ENCODE data around the gene SLC9A7. TPM values are rescaled to one million over a fixed set of nuclear protein-coding genes. Genes with fewer than 3 reads are reported as not detected.

The SLC9A7 gene
- total and polyA plus RNA-seq, 2 of the 13 experiments (the other 11 are each of a cell fraction or from before 2014, with no cell fraction given): 5.8 to 7.2 TPM

DNA sequence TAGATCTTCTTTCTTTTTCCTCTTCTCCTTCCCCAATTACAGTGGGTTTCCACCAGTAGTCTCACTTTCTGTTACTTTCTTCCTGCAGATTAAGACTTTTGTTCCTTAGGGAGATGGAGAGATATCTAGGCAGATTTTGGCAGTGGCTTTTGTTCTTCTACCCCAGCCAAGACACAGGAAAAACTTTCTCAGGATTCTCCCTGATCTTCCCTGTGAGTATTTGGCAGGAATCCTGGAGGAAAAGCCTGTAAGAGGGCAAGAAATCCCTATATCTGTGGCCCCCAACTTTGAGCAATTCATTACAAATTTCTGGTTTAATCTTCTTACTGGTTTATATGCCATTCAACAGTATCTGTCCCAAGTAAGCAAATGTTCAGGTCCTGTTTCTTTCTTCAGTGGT, 21.9 kb downstream of the SLC9A7 start:
- no peak for FAIRE-seq
- H3K36me3 ChIP-seq (replicated peaks in 1 of 2; ENCODE audit: control insufficient read depth in 1 of 2, insufficient read depth in 2 of 2, low read length in 2 of 2): no peaks in the 10 kb centered on the region
- peaks cover 9% of the 10 kb centered on the region; the same call in 1 of the 2 replicates for H3K4me1 ChIP-seq (ENCODE audit: insufficient read depth, low read length)
- no peak overlapping the region for H3K27ac ChIP-seq (ENCODE audit: extremely low read length, insufficient read depth, low read length)
- no peak overlapping the region for H3K9ac ChIP-seq (ENCODE audit: insufficient read depth, low read depth, low read length)
- no peak for ATAC-seq
- peaks cover 4% of the 10 kb centered on the region for H3K79me2 ChIP-seq (ENCODE audit: insufficient read depth, low read length)
- no peak overlapping the region for H3K4me3 ChIP-seq (replicated peaks in 1 of 3; ENCODE audit: insufficient read depth in 1 of 3, low read depth in 2 of 3, low read length in 3 of 3)
- in situ Hi-C loops (cut with HindIII; ENCODE audit: extremely low pct_ligation_motif_present, low pct_unique_long_range_greater_than_20kb) (no loop called here), intact Hi-C loops (cut with micrococcal nuclease; ENCODE audit: unreplicated experiment) (no loop called here)
- CTCF ChIA-PET (ENCODE audit: low intra/inter-chr PET ratio, low total read pairs): no interaction called here
- TF ChIP-seq HMGA1 (CRISPR knock-in tag; conservative IDR thresholded peaks at IDR 0.05): no peak
- TF ChIP-seq, protein P1, sequence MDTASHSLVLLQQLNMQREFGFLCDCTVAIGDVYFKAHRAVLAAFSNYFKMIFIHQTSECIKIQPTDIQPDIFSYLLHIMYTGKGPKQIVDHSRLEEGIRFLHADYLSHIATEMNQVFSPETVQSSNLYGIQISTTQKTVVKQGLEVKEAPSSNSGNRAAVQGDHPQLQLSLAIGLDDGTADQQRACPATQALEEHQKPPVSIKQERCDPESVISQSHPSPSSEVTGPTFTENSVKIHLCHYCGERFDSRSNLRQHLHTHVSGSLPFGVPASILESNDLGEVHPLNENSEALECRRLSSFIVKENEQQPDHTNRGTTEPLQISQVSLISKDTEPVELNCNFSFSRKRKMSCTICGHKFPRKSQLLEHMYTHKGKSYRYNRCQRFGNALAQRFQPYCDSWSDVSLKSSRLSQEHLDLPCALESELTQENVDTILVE (CRISPR knock-in tag; IDR thresholded peaks at IDR 0.05): no peak
- POLR2A ChIA-PET: no interaction called here
- H4K20me1 ChIP-seq (ENCODE audit: insufficient read depth, low read length): no peaks in the 10 kb centered on the region
- no TSS peak for BruUV-seq (replicated peaks)
- DNase-seq (ENCODE audit: low spot score): no peak
- no peak overlapping the region for H2AFZ ChIP-seq (ENCODE audit: low read length)
- H3K27me3 ChIP-seq (ENCODE audit: control insufficient read depth in 1 of 2, insufficient read depth in 2 of 2, low read length in 2 of 2): no peaks in the 10 kb centered on the region
- H3K9me3 ChIP-seq (ENCODE audit: low read length): peaks cover 8% of the 10 kb centered on the region
- no peak overlapping the region for H3K4me2 ChIP-seq (ENCODE audit: low read depth, low read length)

DNA sequence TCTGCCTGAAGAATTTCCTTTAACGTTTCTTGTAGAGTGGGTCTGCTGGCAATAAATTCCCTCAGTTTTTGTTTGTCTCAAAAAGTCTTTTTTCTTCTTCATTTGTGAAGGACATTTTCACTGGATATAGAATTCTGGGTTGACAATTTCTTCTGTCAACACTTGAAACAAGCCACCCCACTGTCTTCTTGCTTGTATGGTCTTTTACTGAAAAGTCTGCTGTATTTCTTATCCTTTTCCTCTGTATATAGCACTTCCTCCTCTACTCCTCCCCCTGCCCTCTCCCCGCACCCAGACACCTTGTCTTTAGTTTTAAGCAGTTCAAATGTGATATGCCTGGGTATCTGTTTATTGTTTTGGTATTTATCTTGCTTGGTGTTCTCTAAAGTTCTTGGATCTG, 23.3 kb downstream of the SLC9A7 start:
- intact Hi-C loops (cut with micrococcal nuclease; ENCODE audit: unreplicated experiment): no loop called here
- no peak for FAIRE-seq

More for the DNA sequence above, 23.3 kb downstream of the SLC9A7 start:
- Histone ChIP-seq H4K20me1 (ENCODE audit: insufficient read depth, low read length) (no peaks in the 10 kb centered on the region), H3K9me3 (ENCODE audit: low read length) (peaks cover 8% of the 10 kb centered on the region), H2AFZ (ENCODE audit: low read length) (no peak overlapping the region), H3K4me1 (ENCODE audit: insufficient read depth, low read length) (peaks cover 9% of the 10 kb centered on the region; the same call in 1 of the 2 replicates), H3K79me2 (ENCODE audit: insufficient read depth, low read length) (peaks cover 4% of the 10 kb centered on the region), H3K4me2 (ENCODE audit: low read depth, low read length) (no peak overlapping the region), H3K4me3 (replicated peaks in 1 of 3; ENCODE audit: insufficient read depth in 1 of 3, low read depth in 2 of 3, low read length in 3 of 3) (no peak overlapping the region), H3K9ac (ENCODE audit: insufficient read depth, low read depth, low read length) (no peak overlapping the region), H3K27ac (ENCODE audit: extremely low read length, insufficient read depth, low read length) (no peak overlapping the region), H3K36me3 (replicated peaks in 1 of 2; ENCODE audit: control insufficient read depth in 1 of 2, insufficient read depth in 2 of 2, low read length in 2 of 2) (no peaks in the 10 kb centered on the region), H3K27me3 (ENCODE audit: control insufficient read depth in 1 of 2, insufficient read depth in 2 of 2, low read length in 2 of 2) (no peaks in the 10 kb centered on the region)
- peak; percentile 95 for TF ChIP-seq ZNF317 (CRISPR knock-in tag; IDR thresholded peaks at IDR 0.05)
- no peak for TF ChIP-seq NR2C2 (CRISPR knock-in tag; IDR thresholded peaks at IDR 0.05; ENCODE audit: borderline replicate concordance)
- TF ChIP-seq MIER3 (CRISPR knock-in tag; IDR thresholded peaks at IDR 0.05; ENCODE audit: borderline replicate concordance): no peak
- TF ChIP-seq ZBTB1 (CRISPR knock-in tag; IDR thresholded peaks at IDR 0.05; ENCODE audit: borderline replicate concordance): no peak
- no peak for TF ChIP-seq ZNF768 (CRISPR knock-in tag; IDR thresholded peaks at IDR 0.05)
- no peak for TF ChIP-seq SMAD1 (CRISPR knock-in tag; IDR thresholded peaks at IDR 0.05; ENCODE audit: borderline replicate concordance, low read depth)
- DNase-seq (ENCODE audit: low spot score) (no peak), ATAC-seq (no peak)
- POLR2A ChIA-PET: no interaction called here
- CTCF ChIA-PET (ENCODE audit: low intra/inter-chr PET ratio, low total read pairs): no interaction called here
- WGBS (ENCODE audit: low lambda C conversion rate): 96% methylated on average over 2 of the region's 2 CpGs
- in situ Hi-C loops (cut with HindIII; ENCODE audit: extremely low pct_ligation_motif_present, low pct_unique_long_range_greater_than_20kb): no loop called here
- no TSS peak for BruUV-seq (replicated peaks)

All from HepG2 (cell line).